HAP-1 (cell line): ENCODE data around the gene TSNAXIP1.

Experiments used
- DNase-seq, 2 experiments: peaks; one replicate each; pipeline ENCODE4 v3.0.0-alpha.2; 2016 to 2020; ENCODE audit warnings: low spot score in 2 of 2
- H3K27me3 ChIP-seq: fragments of 250-450 bp; sonication (Bioruptor Pico); 2 replicates; pipeline ENCODE4 v1.5.1; 2020; ENCODE audit warnings: low read depth, mild to moderate bottlenecking, moderate library complexity
- H3K36me3 ChIP-seq: fragments of 250-450 bp; sonication (Bioruptor Pico); replicated peaks from 2 replicates; pipeline ENCODE4 v1.5.1; 2020; ENCODE audit warnings: mild to moderate bottlenecking
- H3K4me1 ChIP-seq: fragments of 250-450 bp; sonication (Bioruptor Pico); 2 replicates; pipeline ENCODE4 v1.5.1; 2020; ENCODE audit warnings: mild to moderate bottlenecking
- H3K4me3 ChIP-seq: fragments of 250-450 bp; sonication (Bioruptor Pico); 2 replicates; pipeline ENCODE4 v1.5.1; 2020; ENCODE audit warnings: mild to moderate bottlenecking, moderate library complexity
- H3K9me3 ChIP-seq: fragments of 250-450 bp; sonication (Bioruptor Pico); 2 replicates; pipeline ENCODE4 v1.5.1; 2020; ENCODE audit warnings: mild to moderate bottlenecking, moderate library complexity
- in situ Hi-C: fragments of 300-500 bp; cut with MboI; formaldehyde crosslinking; loops from 3 replicates; pipeline ENCODE4 v1.14.3; 2020; ENCODE audit warnings: low sequenced_read_pairs, inconsistent platforms, mixed read lengths

TSNAXIP1 gene

DNA sequence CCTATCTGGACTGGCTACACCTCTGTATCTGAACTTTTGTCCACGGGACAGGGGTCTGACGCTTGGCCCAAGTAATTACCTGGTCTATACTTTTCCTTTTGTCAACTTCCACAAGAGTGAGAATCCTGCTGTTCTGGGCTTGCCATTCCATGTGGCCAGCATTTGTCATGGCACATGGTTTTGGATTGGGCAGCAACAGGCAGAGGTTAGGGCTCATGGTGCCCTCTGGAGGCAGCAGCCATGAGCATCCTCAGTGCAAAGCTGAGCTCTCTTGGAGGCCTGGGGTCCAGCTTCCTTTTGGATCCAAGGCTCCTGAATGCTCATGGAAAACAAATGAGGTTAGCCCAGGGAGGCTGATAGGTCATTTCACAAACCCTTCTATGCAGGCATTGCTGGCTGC lies 58.6 kb downstream of the TSNAXIP1 start:
- Histone ChIP-seq H3K27me3 (no peaks in the 10 kb centered on the region), H3K9me3 (no peaks in the 10 kb centered on the region), H3K4me1 (no peaks in the 10 kb centered on the region), H3K36me3 (peaks cover 74% of the 10 kb centered on the region), H3K4me3 (no peak overlapping the region)
- in situ Hi-C loops: no loop called here
- peak in 1 of 2 experiments; percentile 38 for DNase-seq

DNA sequence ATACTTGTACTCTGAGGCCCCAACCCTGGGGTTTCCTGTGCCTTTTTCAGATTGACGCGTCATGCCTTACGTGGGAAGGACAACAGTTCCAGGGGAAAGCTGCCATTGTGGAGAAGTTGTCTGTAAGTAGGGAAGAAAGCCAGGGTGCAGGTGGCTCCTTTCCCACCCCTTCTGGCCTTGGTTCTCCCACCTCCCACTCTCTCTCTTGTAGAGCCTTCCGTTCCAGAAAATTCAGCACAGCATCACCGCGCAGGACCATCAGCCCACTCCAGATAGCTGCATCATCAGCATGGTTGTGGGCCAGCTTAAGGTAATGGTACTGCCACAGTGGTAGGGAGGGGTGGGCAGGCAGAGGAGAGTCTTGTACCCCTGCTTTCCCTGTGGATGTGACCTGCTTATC lies 61.6 kb downstream of the TSNAXIP1 start:
- H3K36me3 ChIP-seq: peaks cover 74% of the 10 kb centered on the region
- DNase-seq: no peak
- no peaks in the 10 kb centered on the region for H3K27me3 ChIP-seq
- H3K4me3 ChIP-seq: no peak overlapping the region
- in situ Hi-C loops: no loop called here
- H3K9me3 ChIP-seq: no peaks in the 10 kb centered on the region
- peaks cover 4% of the 10 kb centered on the region; the same call in 1 of the 2 replicates for H3K4me1 ChIP-seq

DNA sequence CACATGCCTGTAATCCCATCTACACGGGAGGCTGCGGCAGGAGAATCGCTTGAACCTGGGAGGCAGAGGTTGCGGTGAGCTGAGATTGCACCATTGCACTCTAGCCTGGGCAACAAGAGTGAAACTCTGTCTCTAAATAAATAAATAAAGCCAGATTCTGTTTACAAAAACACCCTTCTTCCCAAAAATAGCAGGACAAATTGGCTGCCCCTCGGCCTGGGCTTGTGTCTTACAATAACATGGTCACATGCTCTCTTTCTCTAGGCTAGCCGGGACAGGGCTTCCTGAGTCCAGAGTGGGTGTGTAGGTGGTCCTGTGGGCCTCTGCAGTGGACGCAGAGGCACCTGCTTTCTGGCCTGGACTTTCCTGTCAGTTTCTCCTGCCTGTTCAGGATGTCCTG lies 63.0 kb downstream of the TSNAXIP1 start:
- H3K9me3 ChIP-seq: no peaks in the 10 kb centered on the region
- H3K4me1 ChIP-seq: peaks cover 11% of the 10 kb centered on the region
- in situ Hi-C loops: no loop called here
- no peak for DNase-seq
- peaks cover 72% of the 10 kb centered on the region for H3K36me3 ChIP-seq
- H3K27me3 ChIP-seq: no peaks in the 10 kb centered on the region
- no peak overlapping the region for H3K4me3 ChIP-seq

DNA sequence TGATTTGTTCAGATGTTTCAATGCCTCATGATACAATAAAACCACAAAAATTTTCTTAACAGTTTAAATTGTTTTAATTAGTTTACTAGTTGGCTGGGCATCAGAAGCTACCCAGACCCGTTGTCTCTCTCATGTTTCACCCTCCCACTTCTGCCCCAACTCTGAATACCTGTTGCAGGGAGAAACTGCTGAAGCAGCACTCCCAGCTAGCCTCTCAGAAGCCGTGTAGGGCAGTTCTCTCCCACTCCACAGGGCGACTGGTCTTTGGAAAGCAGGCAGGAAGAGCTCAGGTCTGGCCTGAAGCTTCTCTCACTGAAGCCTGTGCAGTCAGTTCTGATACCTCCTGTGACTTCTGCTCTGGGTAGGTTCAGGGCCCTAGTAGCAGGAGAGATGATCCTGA lies 64.6 kb downstream of the TSNAXIP1 start:
- in situ Hi-C loops: no loop called here
- Histone ChIP-seq H3K4me1 (peaks cover 11% of the 10 kb centered on the region), H3K36me3 (peaks cover 64% of the 10 kb centered on the region)

DNA sequence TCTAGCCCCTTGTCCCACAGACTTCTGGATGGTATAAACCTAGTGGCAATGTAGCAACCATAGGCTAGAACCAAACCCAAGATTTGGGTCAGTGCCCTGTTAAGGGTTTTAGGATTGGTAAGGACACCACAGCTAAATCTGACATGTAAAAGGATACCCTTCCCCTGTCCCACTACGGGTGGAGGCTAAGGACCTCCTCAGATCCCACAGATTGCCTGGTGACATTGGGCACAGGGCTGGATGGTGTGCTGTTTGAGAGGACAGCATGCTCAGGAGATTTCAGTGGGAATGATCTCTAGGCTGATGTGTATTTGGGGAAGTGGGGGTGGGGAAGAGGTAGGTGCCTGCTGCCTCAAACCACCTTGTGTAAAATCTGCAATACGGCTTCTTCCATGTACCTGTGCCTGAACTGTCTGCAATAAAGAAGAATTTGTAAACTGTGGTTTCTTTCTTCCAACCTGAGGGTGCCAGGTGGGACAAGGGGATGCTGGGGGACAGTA lies 65.5 kb downstream of the TSNAXIP1 start:
- no peak for DNase-seq
- H3K27me3 ChIP-seq: no peaks in the 10 kb centered on the region
- peak overlapping the region; percentile 89; the same call in 1 of the 2 replicates for H3K4me3 ChIP-seq
- peaks cover 63% of the 10 kb centered on the region for H3K36me3 ChIP-seq
- peaks cover 11% of the 10 kb centered on the region for H3K4me1 ChIP-seq
- H3K9me3 ChIP-seq: no peaks in the 10 kb centered on the region
- in situ Hi-C loops: no loop called here

More for the DNA sequence above, 64.6 kb downstream of the TSNAXIP1 start:
- no peak for DNase-seq
- no peaks in the 10 kb centered on the region for H3K9me3 ChIP-seq
- no peak overlapping the region for H3K4me3 ChIP-seq
- H3K27me3 ChIP-seq: no peaks in the 10 kb centered on the region

DNA sequence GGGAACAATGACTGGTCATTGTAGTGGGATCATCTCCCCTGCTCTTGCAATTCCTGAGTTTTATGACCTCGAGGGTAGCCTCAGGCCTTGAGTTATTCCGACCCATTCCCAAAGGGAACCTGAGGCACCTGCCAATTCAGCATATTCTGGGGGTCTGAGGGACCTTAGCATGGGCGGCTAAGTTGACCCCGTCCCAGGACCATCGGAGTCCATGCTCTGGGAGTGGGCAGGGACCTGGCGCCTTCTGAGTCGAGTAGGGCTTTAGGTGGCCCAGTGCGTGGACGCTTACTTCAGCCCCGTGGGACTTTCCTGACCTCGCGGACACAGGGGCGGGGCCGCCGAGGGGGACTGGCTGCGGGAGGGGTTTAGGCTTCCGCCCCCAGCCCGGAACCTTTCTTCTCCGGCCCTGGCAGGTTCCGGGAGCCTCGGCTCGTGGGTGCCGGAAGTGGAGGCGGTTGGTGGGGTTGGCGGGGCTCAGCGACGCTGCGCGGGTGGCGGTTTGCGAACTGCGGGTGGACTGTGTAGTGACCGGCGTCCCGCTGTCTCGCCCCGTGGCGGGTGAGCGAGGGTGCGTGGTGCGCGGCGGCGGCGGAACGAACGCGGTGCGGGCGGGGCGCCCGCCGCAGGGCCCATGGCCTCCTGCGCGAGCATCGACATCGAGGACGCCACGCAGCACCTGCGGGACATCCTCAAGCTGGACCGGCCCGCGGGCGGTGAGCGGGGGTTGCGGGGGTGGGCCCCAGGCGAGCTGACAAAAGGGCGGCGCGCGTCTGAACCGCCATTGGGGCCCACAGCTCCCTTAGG lies 66.1 kb downstream of the TSNAXIP1 start, which contains the start of gene EDC4:
Gene EDC4, plus strand, starts transcription at position 422 of the 804 bp plus-strand sequence. Its CDS starts 210 bp downstream, at position 632.
- Histone ChIP-seq H3K27me3 (no peaks in the 10 kb centered on the region), H3K9me3 (no peaks in the 10 kb centered on the region), H3K36me3 (peaks cover 63% of the 10 kb centered on the region), H3K4me1 (peaks cover 11% of the 10 kb centered on the region), H3K4me3 (peak within 1 kb of the TSS; percentile 89)
- in situ Hi-C loops: no loop called here
- peak; percentile 61 to 88 for DNase-seq

DNA sequence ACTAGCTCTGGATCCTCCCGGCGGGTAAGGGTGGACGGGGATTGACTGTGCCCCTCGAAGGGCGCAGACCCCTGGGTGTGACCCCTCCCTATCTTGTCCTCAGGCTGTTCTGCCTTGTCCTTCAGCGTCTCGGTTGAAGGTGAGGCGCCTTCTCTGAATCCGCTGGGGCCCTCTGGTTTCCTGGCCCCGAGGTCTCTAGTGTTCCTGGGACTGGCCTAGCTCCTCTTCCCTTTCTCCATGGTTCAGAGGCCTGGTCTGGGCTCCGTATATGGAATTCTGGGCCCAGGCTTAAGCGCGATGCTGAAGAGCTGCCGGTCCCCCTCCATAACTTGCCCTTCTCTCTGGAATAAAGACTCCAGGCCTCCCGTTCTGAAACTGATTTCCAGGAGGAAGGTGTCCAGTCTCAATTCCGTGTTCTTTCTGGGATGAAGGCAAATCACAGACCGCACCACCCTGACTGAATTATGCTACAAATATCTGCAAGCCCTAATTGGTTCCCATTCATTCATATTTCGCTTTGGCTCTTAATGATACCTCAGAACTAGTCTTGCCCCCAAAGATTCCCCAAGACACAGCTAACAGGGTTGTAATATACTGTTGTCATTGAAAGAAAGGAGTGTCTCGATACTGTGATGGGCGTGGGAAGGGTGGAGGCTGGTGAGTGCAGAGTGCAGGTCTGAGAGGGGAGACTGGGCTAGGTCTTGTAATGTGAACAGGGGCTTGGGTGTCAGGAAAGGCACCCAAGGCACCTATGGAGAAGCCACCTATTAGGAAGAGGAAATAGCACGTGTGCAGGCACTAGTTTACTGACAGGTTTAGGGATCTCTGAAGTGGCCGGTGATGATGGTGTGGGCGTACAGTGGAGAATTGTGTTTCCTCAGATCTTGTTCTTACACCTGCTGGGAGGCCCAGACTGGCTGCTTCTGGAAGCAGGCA lies 67.0 kb downstream of the TSNAXIP1 start:
- Histone ChIP-seq H3K27me3 (no peaks in the 10 kb centered on the region), H3K36me3 (peaks cover 63% of the 10 kb centered on the region), H3K4me1 (peaks cover 11% of the 10 kb centered on the region), H3K4me3 (peak overlapping the region; percentile 89), H3K9me3 (no peaks in the 10 kb centered on the region)
- in situ Hi-C loops: no loop called here
- peak in 1 of 2 experiments; percentile 24 for DNase-seq

DNA sequence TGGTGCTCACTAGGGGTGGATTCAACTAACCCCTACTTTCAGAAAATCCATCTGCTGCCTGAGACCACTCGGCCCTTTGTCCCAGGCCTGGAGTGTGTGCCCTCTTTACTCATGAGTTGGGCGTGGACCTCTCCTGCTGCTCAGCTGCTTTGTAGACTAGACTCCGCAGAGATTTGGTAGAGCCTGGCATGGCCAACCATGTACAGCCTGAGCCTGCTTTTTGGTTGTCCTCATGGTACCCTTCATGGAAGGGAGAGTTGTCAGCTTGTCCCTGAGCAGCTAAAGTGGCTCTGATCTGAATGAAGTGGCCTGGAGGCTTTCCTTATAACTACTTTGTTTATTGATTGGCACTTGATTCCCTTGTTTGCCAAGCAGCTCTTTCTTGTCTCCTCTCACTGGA lies 67.7 kb downstream of the TSNAXIP1 start:
- Histone ChIP-seq H3K36me3 (peaks cover 63% of the 10 kb centered on the region), H3K9me3 (no peaks in the 10 kb centered on the region), H3K4me1 (peaks cover 11% of the 10 kb centered on the region), H3K27me3 (no peaks in the 10 kb centered on the region), H3K4me3 (peak overlapping the region; percentile 89)
- no peak for DNase-seq
- in situ Hi-C loops: no loop called here

DNA sequence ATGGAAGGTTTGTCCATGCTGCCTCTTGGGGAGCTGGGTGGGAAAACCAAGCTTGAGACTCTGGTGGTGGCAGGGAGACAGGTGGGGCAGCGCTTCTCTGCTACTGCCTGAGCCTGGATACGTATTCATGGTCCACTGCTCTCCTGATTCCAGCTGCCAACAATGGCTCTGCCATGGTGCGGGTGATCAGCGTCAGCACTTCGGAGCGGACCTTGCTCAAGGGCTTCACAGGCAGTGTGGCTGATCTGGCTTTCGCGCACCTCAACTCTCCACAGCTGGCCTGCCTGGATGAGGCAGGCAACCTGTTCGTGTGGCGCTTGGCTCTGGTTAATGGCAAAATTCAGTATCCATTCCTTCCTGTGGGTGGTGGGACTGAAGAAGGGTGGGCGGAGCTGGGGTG lies 70.4 kb downstream of the TSNAXIP1 start:
- in situ Hi-C loops: no loop called here
- H3K9me3 ChIP-seq: no peaks in the 10 kb centered on the region
- DNase-seq: no peak
- H3K4me3 ChIP-seq: no peak overlapping the region
- H3K27me3 ChIP-seq: no peaks in the 10 kb centered on the region
- peaks cover 11% of the 10 kb centered on the region for H3K4me1 ChIP-seq
- H3K36me3 ChIP-seq: peaks cover 66% of the 10 kb centered on the region
